GM21360 (cell line): ENCODE data around the gene DENND10.
"Not testable (repeated sequence)": the region's sequence is repeated elsewhere in the genome, so short reads cannot be mapped to it uniquely, and the experiment has no call there.

Source experiments
- ATAC-seq: cut with Tn5 transposase; IDR thresholded peaks from one replicate; pipeline ENCODE4 v1.9.1; 2021; ENCODE audit warnings: mild to moderate bottlenecking, moderate library complexity; ENCODE audit not compliant: unreplicated experiment

The DENND10 gene

GRCh38 chr10:119103903-119104653 lies at the start of gene DENND10:
Gene DENND10, plus strand, starts transcription at chr10:119104113. Its CDS starts 30 bp downstream, at chr10:119104143.
- peak; percentile 79 for ATAC-seq

DNA sequence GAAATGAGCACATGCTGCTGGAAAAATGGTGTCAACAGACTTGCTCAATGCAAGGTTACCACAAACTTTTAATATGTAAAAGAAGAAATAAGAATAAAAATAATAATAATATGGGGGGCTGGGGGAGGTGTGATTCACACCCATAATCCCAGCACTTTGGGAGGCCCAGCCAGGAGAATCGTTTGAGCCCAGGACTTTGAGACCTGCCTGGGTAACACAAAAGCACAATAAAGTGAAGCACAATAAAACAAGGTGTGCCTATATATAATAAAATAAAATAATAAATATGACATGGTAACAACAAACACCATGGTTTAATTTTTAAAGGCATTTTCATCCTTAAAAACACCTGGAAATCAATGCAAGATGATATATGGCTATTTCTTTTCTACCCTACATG lies 48.4 kb upstream of the DENND10 start:
- ATAC-seq, result no peak

DNA sequence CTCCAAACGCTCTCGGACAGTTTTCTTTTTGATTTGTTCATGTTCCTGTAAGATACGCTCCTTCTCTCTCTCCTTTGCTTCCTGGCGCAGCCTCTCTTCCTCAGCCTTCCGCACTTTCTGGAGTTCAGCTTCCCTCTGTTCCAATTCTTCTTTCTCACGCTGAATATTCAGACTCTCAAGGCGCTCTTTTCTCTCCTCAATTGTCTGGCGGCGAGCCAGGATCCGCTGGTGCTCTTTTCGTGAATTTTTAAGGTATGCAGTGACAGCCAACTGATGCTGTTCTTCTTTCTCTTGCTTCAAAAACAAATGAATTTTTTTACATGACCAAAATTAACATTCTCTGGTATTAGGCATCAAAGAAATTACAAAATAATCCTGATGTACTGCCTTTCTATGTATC lies 45.9 kb upstream of the DENND10 start:
- ATAC-seq, result no peak

GRCh38 chr10:119059557-119059956 lies 44.4 kb upstream of the DENND10 start:
- no peak for ATAC-seq

GRCh38 chr10:119060107-119060506 lies 43.8 kb upstream of the DENND10 start:
- ATAC-seq, result no peak

DNA sequence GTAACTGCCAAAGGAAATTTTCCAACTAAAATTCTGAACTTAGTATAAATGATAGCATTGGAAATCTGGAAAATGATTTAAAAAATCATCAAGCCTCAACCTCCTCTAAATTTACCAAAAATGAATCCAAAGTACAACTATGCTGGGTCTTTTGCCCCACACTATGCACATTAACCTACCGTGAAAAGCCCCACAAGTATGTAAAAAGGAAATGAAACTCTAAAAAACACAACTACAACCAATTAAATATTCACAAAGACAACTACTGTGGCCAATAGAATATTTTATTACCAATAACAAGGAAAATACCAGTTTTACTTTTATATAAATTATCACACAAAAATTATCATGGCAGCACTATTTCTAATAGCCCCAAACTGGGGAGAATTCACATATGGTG lies 42.6 kb upstream of the DENND10 start:
- no peak for ATAC-seq

DNA sequence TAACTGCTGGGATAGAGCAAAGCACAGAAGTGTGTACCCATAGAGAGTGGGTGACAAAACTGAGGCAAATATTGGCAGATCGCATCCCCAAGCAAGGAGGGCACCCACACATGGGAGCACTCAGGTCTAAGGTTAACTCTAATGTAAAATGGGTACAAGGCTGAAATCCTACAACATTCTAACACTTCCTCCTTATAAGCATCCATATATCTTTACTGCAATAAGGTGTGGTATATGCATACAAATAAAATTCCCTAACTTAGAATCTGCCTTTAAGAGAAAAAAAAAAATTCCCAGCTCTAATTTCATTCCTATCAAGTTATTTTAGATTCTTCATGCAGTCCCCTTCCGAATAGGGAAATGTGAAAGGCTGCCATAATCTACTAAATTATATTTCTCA lies 42.0 kb upstream of the DENND10 start:
- no peak for ATAC-seq

- ATAC-seq, result no peak
Measured at GRCh38 chr10:119070395-119071165, 33.3 kb upstream of the DENND10 start.

GRCh38 chr10:119073584-119073983 lies 30.3 kb upstream of the DENND10 start:
- no peak for ATAC-seq

GRCh38 chr10:119078422-119079179 lies 25.3 kb upstream of the DENND10 start:
- ATAC-seq, result no peak

DNA sequence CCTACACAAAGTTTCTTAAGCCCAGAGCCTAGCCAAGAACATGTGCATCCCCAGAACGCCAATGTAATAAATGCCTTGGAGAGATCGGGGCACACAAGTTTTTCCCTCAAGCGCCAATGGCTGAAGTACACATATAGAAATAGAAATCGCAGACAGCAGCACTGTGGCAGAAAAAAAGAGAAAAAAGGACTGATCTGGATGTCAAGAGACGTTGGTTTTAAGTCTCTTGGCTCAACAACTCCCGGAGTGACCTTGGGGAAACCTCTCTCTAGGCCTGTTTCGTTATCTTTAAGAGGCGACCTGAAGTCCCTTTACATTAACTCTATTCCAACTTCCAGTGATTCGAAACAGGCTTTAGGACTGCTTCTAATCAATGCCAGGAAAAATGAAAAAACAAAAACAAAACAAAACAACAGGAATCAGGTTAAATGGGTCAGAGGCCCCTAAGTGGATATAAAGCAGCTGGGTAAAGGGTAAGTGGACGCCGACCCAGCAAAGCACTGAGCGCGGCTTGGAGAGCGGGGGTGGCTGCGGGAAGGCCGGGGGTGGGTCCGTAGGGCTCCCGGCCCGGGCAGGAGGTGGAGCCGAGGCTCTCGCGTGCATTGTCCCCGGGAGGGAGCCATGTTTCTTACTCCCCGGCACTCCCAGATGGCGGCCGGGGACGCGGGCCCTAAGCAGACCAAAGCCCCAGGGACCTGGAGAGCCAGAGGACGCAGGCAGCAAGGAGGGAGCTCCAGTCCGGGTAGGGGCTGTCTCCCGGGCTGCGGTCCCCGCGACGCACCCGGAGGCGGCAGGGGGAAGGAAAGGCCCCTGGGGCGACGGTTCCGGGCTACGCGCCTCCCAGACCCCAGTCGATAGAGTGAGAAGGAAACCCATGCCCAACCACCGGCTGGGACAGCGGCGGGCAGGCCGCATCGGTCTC lies 24.1 kb upstream of the DENND10 start:
- peak; percentile 62 for ATAC-seq

- ATAC-seq, result peak; percentile 72
Measured at GRCh38 chr10:119080521-119081259, 23.2 kb upstream of the DENND10 start, which contains the start of gene EIF3A. Gene EIF3A, minus strand, starts transcription at chr10:119080817. Its CDS starts 141 bp downstream, at chr10:119080676.

DNA sequence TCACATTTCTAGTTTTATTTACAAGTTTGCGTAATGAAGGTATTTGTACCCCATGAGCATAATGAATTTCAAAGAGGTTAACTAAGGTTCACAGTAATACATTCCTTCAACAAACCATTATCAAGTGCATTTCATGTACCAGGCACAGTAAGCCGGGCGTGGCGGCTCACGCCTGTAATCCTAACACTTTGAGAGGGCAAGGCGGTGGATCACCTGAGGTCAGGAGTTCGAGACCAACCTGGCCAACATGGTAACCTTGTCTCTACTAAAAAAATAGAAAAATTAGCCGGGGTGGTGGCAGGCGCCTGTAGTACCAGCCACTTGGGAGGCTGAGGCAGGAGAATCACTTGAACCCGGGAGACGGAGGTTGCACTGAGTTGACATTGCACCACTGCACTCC lies 19.0 kb upstream of the DENND10 start:
- ATAC-seq, result no peak

DNA sequence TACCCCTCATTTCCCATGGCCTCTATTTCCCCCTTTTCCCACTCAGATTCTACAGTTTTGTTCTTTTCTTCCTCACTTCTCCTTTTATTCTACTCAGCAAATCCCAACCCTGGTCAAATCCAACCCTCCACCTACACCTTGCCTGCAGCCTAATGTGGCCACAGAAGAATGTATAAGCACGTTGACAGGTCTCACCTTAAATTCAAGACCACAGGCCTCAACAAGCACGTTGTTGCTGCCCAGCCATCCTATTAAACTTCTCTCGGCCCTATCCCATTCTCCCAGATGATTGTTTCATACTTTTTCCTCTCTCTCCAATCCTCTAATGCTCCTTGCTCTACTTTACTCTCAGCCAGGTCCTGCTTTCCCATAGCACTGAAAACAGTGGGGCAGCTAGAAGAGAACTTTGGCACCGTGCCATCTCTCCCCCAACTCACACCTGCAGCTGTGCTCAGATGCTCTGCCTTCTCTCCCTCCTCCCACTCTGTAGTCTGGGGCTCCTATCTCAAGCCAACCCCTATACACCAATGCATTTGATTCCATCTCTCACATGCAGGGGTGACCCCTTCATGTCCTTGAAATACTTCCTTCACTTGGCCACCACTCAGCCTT lies 16.5 kb upstream of the DENND10 start:
- no peak for ATAC-seq

DNA sequence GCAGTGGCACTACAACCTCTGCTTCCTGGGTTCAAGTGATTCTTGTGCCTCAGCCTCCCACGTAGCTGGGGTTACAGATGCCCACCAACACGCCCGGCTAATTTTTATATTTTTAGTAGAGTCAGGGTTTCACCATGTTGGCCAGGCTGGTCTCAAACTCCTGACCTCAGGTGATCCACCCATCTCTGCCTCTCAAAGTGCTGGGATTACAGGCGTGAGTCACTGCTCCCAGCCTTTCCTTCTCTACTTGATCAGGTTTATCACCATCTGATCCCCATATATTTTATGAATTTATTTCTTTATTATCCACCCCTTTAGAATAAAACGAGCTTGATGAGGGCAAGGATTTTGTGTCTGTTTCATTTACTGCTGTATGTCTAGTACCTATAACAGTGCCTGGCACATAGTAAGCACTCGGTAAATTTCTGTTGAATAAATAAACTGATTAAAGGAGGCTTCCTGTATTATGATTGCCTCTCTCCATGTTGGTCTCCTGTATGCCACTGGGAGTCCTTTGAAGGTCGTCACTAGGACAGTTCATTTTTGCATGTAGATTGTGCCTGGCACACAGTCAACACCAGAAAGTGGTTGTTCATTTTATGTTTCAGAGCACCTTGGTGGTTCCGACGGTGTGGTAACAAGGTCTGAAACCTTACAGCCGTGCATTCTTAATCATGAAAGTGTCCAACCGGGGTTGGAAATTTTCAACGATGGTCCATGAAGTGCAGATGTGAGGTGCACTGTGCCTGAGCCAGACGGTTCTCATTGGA lies 13.7 kb upstream of the DENND10 start:
- no peak for ATAC-seq

GRCh38 chr10:119090968-119091367 lies 12.9 kb upstream of the DENND10 start:
- ATAC-seq, result no peak

GRCh38 chr10:119095640-119096039 lies 8.3 kb upstream of the DENND10 start:
- no peak for ATAC-seq

GRCh38 chr10:119096641-119097415 lies 7.1 kb upstream of the DENND10 start:
- not testable (repeated sequence) for ATAC-seq
